Epithelial cell of prostate (primary cell): ENCODE data around the gene OXSR1.
"Not testable (repeated sequence)": the region's sequence is repeated elsewhere in the genome, so short reads cannot be mapped to it uniquely, and the experiment has no call there.

Source experiments
- DNase-seq: peaks from one replicate; pipeline ENCODE4 v3.0.0-alpha.2; 2011; ENCODE audit warnings: low read depth, low spot score
- H3K27ac ChIP-seq: fragments of 450-650 bp; 2 replicates; pipeline ENCODE4 v1.5.1; 2017; ENCODE audit warnings: mild to moderate bottlenecking

OXSR1 gene

DNA sequence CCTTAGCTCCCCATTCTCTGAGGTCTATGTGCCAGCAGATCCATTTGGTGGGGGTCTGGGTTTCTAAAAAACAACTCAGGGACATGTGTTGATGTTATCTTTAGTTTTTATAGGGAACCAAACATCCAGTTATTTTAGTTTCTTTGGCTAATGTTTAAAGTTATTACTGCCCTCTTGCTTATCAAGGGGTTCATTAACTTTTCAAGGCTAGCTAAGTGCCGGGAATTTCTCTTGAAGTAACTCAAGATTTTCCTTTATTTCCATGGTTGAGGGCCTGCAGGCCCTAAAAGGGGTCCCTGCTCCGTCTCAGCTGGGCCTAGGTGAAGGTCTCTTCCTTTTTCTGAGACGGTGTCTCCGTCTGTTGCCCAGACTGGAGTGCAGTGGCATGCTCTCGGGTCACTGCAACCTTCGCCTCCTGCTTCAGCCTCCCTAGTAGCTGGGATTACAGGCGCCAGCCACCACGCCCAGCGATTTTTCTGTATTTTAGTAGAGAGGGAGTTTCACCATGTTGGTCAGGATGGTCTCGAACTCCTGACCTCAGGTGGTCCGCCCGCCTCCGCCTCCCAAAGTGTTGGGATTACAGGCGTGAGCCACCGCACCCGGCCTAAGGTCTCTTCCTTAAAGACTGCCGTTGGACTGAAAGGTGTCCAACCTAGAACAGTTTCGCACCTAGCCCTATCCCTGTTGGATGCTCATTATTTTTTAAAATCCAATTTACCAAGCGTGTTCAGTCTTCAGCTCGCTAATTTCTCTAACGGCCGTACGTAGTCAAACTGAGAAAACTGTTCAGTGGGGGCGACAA, 1.3 kb upstream of the OXSR1 start:
- no peak for DNase-seq
- H3K27ac ChIP-seq: peak overlapping the region; percentile 96

DNA sequence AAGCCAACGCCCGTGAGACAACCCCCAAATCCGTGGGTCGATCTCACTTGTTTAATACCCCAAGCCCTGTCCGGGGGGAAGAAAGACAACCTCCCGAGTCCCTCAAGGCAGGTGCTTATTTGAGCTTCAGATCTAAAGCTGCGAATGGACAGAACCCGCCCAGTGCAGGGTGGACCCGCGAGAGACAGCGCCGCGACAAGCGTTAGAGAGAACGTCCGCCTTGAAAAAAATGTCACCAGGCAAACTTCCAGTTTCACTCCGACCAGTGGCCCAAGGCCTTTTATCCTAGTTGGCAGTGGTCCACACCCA, 740 bp upstream of the OXSR1 start:
- DNase-seq: no peak

DNA sequence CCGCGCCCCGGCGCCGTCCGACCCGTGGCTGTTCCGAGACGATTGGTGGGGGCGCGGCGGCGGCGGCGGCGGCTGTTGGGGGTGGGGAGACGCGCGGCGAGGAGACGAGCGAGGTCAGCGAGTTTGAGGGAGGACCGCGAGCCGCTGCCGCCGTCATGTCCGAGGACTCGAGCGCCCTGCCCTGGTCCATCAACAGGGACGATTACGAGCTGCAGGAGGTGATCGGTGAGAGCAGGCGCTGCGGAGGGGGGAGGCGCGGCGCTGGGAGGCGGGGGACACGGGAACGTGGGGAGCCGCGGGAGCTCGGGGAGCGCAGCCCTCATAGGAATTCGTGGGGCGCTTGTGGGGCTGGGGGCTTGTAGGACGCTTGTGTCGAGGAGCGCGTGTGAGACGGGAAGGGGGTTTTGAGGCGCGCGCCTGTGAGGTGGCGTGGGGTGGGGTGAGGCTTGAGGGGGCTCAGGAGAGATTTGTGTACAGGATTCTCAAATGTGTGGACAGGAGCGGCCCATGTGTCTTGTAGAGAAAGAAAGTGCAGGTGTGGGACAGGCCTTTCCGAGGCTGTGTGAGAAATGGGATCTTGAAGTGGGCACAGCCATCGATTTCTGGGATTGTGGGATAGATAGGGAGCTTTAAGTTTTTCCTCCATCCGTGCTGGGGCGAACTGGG, 518 bp downstream of the OXSR1 start:
- peak overlapping the region; percentile 96 for H3K27ac ChIP-seq
- DNase-seq: no peak

More for the DNA sequence above, 740 bp upstream of the OXSR1 start:
- peak overlapping the region; percentile 96 for H3K27ac ChIP-seq

DNA sequence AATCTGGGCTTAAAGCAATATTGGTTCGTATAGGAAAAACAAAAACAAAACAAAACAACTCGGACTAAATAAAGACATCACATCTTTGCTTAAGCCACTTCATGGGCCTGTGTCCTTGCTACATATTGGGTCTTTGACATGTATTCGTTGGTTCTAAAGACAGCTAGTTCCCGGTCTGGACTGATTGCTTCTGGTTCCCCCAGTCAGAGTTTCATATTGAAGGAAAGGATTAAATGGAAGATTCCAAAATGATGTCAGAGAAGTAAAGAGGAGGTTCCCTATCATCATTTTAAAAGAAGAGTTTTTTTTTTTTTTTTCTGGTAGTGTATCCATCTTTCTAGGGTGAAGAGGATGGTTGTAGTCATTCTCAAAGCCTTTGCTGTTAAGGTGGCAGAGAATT, 2.3 kb downstream of the OXSR1 start:
- DNase-seq: no peak
- peak overlapping the region; percentile 96 for H3K27ac ChIP-seq

DNA sequence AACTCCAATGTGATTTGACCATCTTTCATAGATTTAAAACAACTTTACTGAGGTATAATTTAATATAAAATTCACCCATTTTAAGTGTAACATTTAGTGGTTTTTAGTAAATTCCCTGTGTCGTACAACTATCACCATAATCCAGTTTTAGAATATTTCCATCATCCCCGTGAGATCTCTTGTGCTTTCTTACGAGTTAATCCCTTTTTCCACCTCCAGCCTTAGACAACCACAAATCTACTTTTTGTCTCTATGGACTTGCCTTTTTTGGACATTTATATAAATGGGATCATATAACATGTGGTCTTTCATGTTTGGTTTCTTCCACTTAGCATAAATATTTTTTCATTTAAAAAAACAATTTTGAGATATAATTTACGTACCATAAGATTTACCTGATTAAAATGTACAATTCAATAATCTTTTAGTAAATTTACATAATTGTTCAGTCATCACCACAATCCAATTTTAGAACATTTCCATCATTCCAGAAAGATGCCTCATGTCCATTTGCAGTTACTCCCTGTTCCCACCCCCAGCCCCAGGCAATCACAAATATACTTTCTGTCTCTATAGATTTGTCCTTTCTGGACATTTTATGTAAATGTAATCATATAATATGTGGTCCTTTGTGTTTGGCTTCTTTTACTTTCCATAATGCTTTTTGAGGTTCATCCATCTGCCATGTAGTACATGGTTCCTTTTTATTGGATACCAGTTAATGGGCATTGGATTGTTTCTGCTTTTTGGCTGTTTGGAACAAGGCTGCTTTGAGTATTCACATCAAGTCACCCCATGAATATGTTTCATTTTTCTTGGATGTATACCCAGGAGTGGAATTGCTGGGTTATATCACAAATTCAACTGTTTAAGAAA, 3.1 kb downstream of the OXSR1 start:
- peak overlapping the region; percentile 96 for H3K27ac ChIP-seq
- no peak for DNase-seq

DNA sequence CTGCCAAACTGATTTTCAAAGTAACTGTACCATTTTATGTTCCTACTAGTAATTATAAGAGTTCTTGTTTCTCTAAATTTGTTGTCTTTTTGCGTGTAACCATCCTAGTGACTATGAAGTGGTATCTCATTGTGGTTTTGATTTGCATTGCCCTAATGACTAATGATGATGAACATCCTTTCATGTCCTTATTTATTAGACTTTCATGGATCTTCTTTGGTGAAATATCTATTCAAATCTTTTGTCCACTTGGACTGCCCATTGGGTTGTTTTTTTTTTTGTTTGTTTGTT, 3.6 kb downstream of the OXSR1 start:
- H3K27ac ChIP-seq: peak overlapping the region; percentile 96
- no peak for DNase-seq

DNA sequence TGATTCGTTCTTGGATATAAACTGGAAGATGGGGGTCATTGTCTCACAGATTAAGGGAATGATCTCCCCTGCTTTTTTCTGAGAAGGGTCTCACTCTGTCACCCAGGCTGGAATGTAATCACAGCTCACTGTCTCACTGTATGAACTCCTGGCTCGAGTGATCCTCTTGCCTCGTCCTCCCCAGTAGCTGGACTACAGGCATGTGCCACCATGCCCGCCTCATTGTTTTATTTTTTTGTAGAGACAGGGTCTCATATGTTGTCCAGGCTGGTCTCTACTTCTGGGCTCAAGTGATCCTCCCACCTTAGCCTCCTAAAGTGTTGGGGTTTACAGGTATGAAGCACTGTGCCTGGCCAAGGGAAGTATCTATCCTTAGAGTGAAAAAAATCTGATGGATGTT, 5.4 kb downstream of the OXSR1 start:
- DNase-seq: no peak
- peak overlapping the region; percentile 96 for H3K27ac ChIP-seq

DNA sequence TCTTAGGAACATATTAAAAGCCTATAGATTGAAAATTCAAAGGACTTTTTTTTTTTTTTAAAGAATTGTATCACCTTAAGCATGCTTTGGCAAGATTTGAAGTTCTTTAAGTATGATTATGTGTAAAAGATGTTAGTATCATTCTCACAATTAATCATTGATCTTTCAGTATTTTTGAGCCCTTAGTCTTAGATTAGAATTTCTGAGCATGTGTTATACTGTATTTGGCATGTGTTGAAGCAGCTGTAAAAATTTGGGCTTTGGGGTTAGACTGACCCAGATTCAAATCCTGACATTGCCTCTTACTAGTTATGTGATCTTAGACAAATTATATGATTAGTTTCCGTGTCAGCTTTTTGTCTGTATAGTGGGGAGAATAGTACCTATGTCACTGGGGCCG, 6.3 kb downstream of the OXSR1 start:
- H3K27ac ChIP-seq: no peak overlapping the region
- DNase-seq: no peak

DNA sequence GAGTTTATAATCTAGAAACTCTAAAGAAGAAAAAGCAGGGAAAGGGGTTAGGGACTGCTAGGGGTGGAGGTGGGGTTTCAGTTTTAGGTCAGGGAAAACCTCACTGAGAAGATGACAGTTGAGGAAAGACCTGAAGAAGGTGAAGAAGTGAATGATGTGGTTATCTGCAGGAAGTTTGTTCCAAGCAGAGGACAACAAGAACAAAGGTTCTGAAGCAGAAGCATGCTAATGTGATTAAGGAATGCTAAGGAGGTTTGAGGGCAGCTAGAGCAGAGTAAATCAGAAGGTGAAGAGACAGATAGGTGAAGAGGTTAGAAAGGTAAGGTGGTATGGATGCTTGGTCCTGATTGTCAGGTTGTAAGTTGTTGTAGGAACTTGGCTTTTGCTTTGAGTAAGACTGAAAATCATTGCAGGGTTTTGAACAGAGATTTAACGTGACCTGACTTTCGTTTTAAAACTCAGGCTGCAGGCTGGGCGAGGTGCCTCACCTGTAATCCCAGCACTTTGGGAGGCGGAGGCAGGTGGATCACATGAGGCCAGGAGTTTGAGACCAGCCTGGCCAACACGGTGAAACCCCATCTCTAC, 8.6 kb downstream of the OXSR1 start:
- peak overlapping the region; percentile 32 for H3K27ac ChIP-seq
- no peak for DNase-seq

DNA sequence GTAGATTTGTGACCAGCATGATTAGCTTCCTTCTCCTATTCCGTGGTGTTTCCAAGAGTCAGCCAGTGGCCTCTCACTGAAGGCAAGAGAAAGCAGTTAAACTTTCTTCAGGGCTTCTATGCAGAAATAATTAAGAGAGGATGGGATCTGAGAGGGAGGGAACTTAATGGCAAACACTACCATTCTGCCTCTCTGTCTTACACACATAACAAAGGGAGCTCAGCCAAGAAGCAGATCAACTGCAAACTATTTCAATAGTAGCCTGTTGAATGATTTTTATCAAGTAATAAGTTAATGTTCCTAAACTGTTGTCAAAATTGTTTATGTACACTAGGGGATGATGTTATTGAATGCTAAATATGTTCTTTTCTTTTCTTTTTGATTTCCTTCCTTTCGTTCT, 11.8 kb downstream of the OXSR1 start:
- DNase-seq: no peak
- H3K27ac ChIP-seq: no peak overlapping the region

DNA sequence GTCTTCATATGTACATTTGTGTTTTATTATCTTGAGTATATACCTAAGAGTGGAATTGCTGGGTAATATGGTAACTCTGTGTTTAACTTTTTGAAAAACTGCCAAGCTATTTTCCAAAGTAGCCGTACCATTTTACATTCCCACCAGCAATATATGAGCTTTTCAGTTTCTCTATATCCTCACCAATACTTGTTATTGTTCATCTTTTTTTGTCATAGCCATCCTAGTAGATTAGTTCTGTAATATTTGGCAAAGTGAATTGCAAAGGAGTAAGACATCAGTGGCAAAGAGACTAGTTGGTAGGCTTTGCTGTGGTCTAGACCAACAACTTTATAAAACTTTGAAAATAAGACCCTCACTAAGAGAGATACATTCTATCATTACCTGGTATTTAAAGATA, 21.4 kb downstream of the OXSR1 start:
- H3K27ac ChIP-seq: peak overlapping the region; percentile 56

DNA sequence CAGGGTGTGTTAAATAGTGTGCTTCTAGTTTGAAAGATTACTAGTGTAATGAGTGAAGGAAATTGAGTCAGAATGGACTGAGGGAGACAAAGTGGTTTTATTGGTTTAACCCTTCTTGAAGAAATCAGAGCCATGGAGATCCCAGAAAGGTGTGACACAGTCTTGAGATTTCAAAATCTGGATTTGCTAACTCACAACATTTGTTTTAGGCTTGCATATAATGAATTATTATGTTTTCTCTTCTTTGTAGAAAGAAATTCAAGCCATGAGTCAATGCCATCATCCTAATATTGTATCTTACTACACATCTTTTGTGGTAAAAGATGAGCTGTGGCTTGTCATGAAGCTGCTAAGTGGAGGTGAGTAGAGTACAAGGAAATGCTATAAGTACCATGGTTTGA, 25.1 kb downstream of the OXSR1 start:
- peak overlapping the region; percentile 87 for H3K27ac ChIP-seq
- DNase-seq: no peak

More for the DNA sequence above, 21.4 kb downstream of the OXSR1 start:
- no peak for DNase-seq

DNA sequence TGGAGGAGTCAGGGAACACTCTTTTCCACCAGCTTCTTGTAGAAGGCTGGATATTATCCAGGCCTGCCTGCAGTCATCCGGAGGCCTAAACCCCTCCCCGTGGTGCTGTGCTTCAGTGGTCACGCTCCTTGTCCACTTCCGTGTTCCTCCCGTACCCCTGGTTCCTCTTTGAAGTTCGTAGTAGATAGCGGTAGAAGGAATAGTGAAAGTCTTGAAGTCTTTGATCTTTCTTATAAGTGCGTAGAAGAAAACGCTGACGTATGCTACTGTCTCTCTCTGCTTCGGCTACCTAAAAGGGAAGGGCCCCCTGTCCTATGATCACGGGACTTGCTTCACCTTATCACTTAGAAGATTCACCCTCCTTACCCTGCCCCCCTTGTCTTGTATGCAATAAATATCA, 37.6 kb downstream of the OXSR1 start:
- H3K27ac ChIP-seq, DNase-seq: not testable (repeated sequence)

DNA sequence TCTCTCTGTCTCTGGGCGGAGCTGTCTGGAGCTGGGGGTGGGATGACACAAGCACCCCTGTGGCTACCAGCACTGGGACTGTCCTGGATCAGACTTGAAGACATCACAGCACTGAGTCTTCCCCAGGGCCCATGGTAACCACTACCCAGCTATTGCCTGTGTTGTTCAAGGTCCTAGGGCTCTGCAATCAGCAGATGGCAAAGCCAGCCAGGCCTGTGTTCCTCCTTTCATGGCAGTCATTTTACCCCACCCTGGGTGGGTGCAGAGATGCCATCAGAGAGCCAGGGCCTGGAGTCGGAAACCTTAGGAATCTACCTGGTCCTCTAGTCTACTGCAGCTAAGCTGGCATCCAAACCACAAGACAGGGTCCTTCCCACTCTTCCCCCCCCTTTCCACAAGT, 38.4 kb downstream of the OXSR1 start:
- no peak for DNase-seq
- no peak overlapping the region for H3K27ac ChIP-seq

DNA sequence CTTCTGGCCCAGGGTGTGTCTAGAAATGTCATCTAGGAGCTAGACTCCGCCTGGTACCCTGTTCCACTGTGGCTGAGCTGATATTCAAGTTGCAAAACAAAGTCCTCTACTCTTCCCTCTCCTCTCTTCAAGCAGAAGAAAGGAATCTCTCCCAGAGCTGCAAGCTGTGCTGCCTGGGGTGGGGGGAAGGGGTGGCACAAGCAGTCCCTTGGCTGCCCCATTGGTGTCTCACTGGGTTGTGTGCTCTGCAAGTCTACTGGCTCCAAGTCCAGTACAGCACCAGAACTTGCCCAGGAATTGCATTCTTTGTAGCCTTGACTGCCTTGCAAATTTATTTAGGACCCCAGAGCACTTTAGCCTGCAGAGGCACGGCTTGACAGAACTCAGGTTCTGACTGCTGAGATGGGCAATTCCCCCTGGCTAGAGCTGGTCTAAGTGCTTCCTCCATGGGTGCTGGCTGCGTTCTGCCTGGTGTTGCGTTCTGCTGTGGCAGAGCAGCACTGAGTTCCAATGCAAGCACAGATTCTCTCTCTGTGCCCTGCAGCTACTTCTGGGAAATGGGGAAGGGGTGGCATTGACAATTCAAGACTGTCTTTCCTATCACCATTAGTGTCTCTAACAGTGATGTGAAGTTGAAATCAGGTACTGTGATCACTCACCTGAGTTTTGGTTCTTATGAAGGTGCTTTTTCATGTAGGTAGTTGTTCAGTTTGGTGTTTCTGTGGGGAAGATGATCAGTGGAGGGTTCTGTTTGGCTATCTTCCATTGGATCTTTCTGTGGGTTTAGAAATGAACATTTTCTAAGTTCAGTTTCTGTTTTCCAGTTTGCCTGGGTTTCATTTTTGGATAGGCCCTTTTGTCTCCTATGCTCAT, 39.5 kb downstream of the OXSR1 start:
- H3K27ac ChIP-seq: no peak overlapping the region
- DNase-seq: no peak

DNA sequence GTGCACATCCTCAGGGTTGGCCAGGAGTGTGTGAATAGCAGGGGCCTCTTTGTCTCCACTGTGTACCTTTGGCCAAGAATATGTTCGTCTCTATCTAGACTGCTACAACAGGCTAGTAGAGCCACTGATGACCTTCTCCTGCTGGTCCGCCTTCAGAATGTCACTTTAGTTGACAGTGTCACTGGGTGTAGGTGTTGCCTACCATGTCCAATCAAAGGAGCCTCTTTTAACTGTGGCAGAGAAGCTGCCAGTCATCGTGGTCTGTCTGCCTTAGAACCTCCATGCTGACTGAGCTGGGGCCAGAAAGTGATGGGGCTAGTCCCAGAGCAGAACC, 40.1 kb downstream of the OXSR1 start:
- DNase-seq: no peak
- H3K27ac ChIP-seq: no peak overlapping the region

DNA sequence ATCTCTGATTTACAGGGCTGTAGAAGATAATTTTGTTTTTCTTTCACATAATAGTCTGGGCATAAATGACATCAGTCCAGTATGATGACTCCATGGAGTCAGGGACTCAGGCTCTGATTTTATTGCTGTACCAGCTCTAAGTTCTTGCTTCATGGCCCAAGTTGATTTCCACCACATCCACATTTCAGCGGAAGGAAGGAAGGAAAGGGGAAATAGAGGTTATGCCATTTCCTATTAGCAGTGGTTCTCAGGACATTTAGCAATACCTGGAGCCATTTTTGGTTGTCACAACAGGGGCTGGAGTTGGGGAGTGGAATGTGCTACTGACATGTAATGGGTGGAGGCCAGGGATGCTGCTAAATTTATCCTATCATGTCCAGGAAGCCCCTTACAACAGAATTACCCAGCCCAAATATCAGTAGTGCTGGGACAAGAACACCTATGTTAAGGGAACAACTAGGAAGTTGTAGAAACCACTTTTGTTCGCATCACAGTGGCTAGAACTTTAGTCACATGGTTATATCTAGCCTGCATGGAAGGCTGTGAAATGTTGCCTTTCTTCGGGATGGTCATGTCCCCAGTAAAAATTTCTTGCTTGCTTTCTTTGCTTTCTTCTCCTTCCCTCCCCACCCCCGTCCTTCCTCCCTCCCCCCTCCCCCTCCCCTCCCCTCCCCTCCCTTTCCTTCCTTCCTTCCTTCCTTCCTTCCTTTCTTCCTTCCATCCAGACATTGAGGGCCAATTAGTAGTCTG, 42.1 kb downstream of the OXSR1 start:
- DNase-seq: no peak
- no peak overlapping the region for H3K27ac ChIP-seq

DNA sequence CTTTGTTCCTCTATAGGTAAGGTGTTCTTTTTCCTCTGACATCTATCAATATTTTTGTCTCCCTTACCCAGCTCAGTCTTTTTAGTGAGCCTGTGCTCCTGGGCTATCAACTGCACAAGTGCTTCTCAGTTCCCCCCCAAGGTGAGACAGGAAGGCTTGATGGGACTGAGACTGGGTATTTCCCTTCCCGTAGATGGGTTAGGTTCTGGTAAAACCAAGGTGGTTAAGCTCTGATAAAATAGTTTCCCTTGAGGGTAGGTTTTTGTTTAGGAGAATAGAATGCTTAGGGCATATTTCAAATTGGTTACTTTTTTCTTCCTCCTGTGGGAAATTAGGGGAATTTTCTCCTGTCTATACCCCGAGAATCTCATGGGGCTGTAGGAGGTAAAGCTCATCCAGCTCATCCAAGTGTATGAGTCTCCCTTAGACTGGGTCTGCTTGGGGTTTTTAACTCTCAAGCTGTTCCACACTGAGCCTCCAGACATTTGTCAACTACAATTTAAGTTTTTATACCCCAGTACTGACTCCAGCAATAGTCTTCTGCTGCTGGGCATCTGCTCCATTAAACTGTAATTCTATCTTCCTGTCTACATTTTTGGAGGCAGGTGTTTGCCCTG, 44.9 kb downstream of the OXSR1 start:
- no peak overlapping the region for H3K27ac ChIP-seq

DNA sequence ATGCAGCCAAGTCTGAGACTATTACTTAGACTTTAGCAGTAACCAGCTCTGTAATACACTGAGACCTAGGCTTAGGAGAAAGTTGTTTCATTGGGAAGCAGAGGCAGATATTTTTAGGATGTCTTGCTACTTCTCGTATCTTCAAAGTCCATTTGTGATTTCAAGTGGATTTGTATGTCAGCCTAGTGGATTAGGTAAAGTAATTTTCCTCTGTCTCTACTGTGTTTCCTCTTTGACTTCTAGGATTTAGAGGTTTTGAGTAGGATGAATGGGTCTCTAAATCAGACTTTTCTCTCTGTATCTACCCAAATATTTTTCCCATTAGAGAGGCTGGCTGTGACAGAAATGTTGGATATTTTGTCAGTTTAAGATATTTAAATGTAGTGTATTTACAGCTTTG, 46.8 kb downstream of the OXSR1 start:
- no peak for DNase-seq
- no peak overlapping the region for H3K27ac ChIP-seq

More for the DNA sequence above, 44.9 kb downstream of the OXSR1 start:
- DNase-seq: no peak
